WTC11 (cell line): Measurements from ENCODE around the gene GCK. TPM values are rescaled to one million over a fixed set of nuclear protein-coding genes. Genes with fewer than 3 reads are reported as not detected.
A peak's percentile ranks its signal among the peaks of the same experiment; 100 is the strongest.

ENCODE experiments used
- ATAC-seq: fragments of 200-7000 bp; cut with Tn5 transposase; 2 replicates; pipeline ENCODE4 v1.10.0; 2021; ENCODE audit warnings: mild to moderate bottlenecking, moderate library complexity
- CTCF ChIA-PET: fragments of 300-600 bp; sonication (Branson Sonifier 250); formaldehyde crosslinking; loops from one replicate; lab custom pipeline; 2021; ENCODE audit warnings: antibody characterized with exemption; lab: Charles Lee
- POLR2A ChIA-PET: fragments of 350-600 bp; sonication (Branson Sonifier 250); formaldehyde crosslinking; loops from one replicate; lab custom pipeline; 2021; ENCODE audit warnings: antibody characterized with exemption; lab: Charles Lee
- DNase-seq: peaks from one replicate; pipeline ENCODE4 v3.0.0; 2021; ENCODE audit warnings: low spot score
- H3K27ac Mint-ChIP-seq: 2 replicates; pipeline ENCODE4 v1.8.0; 2021; ENCODE audit warnings: mixed read lengths
- H3K27me3 Mint-ChIP-seq: 2 replicates; pipeline ENCODE4 v1.8.0; 2021; ENCODE audit warnings: low read depth, mild to moderate bottlenecking, moderate library complexity, mixed read lengths
- H3K36me3 Mint-ChIP-seq: 2 replicates; pipeline ENCODE4 v1.8.0; 2021; ENCODE audit warnings: mixed read lengths
- H3K4me1 Mint-ChIP-seq: 2 replicates; pipeline ENCODE4 v1.8.0; 2022; ENCODE audit warnings: mixed read lengths
- H3K4me3 Mint-ChIP-seq: 2 replicates; pipeline ENCODE4 v1.8.0; 2021; ENCODE audit warnings: mild to moderate bottlenecking, moderate library complexity, mixed read lengths
- H3K9me3 Mint-ChIP-seq: 2 replicates; pipeline ENCODE4 v1.8.0; 2021; ENCODE audit warnings: mixed read lengths
- ATF6 ChIP-seq: sonication (generic); formaldehyde crosslinking; IDR thresholded peaks from 2 replicates; pipeline ENCODE4 v1.8.1; 2023; ENCODE audit warnings: mild to moderate bottlenecking, missing genetic modification reagents
- CBFB ChIP-seq: sonication (generic); formaldehyde crosslinking; IDR thresholded peaks from 2 replicates; pipeline ENCODE4 v1.8.1; 2022; ENCODE audit warnings: mild to moderate bottlenecking, low read depth, missing genetic modification reagents
- E2F1 ChIP-seq: sonication (generic); formaldehyde crosslinking; IDR thresholded peaks from 2 replicates; pipeline ENCODE4 v1.8.0; 2022; ENCODE audit warnings: mild to moderate bottlenecking, missing genetic modification reagents
- E2F5 ChIP-seq: sonication (generic); formaldehyde crosslinking; IDR thresholded peaks from 2 replicates; pipeline ENCODE4 v1.8.1; 2022; ENCODE audit warnings: mild to moderate bottlenecking, moderate library complexity, missing genetic modification reagents
- ELF4 ChIP-seq: sonication (generic); formaldehyde crosslinking; IDR thresholded peaks from 2 replicates; pipeline ENCODE4 v1.8.1; 2022; ENCODE audit warnings: low read depth, mild to moderate bottlenecking, moderate library complexity, missing genetic modification reagents
- ETV6 ChIP-seq: sonication (generic); formaldehyde crosslinking; IDR thresholded peaks from 2 replicates; pipeline ENCODE4 v1.8.1; 2022; ENCODE audit warnings: mild to moderate bottlenecking, missing genetic modification reagents
- FOXK1 ChIP-seq: sonication (generic); formaldehyde crosslinking; IDR thresholded peaks from 2 replicates; pipeline ENCODE4 v1.8.0; 2022; ENCODE audit warnings: mild to moderate bottlenecking, moderate library complexity, missing genetic modification reagents
- FOXP1 ChIP-seq: sonication (generic); formaldehyde crosslinking; IDR thresholded peaks from 2 replicates; pipeline ENCODE4 v1.8.0; 2022; ENCODE audit warnings: missing genetic modification reagents, mild to moderate bottlenecking, moderate library complexity, borderline replicate concordance
- MLX ChIP-seq: sonication (generic); formaldehyde crosslinking; IDR thresholded peaks from 2 replicates; pipeline ENCODE4 v1.8.1; 2023; ENCODE audit warnings: mild to moderate bottlenecking, missing genetic modification reagents, moderate library complexity
- MXD4 ChIP-seq: fragments of 250-450 bp; sonication (Bioruptor Pico); IDR thresholded peaks from 2 replicates; pipeline ENCODE4 v1.8.0; 2021; ENCODE audit warnings: mild to moderate bottlenecking, moderate library complexity, borderline replicate concordance
- MYBL2 ChIP-seq: sonication (generic); formaldehyde crosslinking; IDR thresholded peaks from 2 replicates; pipeline ENCODE4 v1.8.1; 2023; ENCODE audit warnings: mild to moderate bottlenecking, moderate library complexity, missing genetic modification reagents
- NFE2L1 ChIP-seq: sonication (generic); formaldehyde crosslinking; IDR thresholded peaks from 2 replicates; pipeline ENCODE4 v1.8.1; 2023; ENCODE audit warnings: missing genetic modification reagents
- NR3C1 ChIP-seq: sonication (generic); formaldehyde crosslinking; conservative IDR thresholded peaks from 2 replicates; pipeline ENCODE4 v1.8.1; 2023; ENCODE audit warnings: low read depth, mild to moderate bottlenecking, missing genetic modification reagents
- PRRX2 ChIP-seq: fragments of 250-450 bp; sonication (Bioruptor Pico); IDR thresholded peaks from 2 replicates; pipeline ENCODE4 v1.8.0; 2021; ENCODE audit warnings: mild to moderate bottlenecking
- RORB ChIP-seq: fragments of 250-450 bp; sonication (Bioruptor Pico); IDR thresholded peaks from 2 replicates; pipeline ENCODE4 v1.9.0; 2021; ENCODE audit warnings: mild to moderate bottlenecking
- SP1 ChIP-seq: sonication (generic); formaldehyde crosslinking; conservative IDR thresholded peaks from 2 replicates; pipeline ENCODE4 v1.8.1; 2022; ENCODE audit warnings: missing genetic modification reagents
- TP53 ChIP-seq: sonication (generic); formaldehyde crosslinking; IDR thresholded peaks from 2 replicates; pipeline ENCODE4 v1.8.1; 2023; ENCODE audit warnings: mild to moderate bottlenecking, missing genetic modification reagents
- ZNF138 ChIP-seq: sonication (generic); formaldehyde crosslinking; conservative IDR thresholded peaks from 2 replicates; pipeline ENCODE4 v1.8.1; 2022; ENCODE audit warnings: mild to moderate bottlenecking, moderate library complexity, missing genetic modification reagents
- ZNF232 ChIP-seq: sonication (generic); formaldehyde crosslinking; IDR thresholded peaks from 2 replicates; pipeline ENCODE4 v1.8.0; 2022; ENCODE audit warnings: mild to moderate bottlenecking, missing genetic modification reagents
- ZNF263 ChIP-seq: sonication (generic); formaldehyde crosslinking; IDR thresholded peaks from 2 replicates; pipeline ENCODE4 v1.8.1; 2022; ENCODE audit warnings: low read depth, mild to moderate bottlenecking, moderate library complexity, missing genetic modification reagents
- ZNF416 ChIP-seq: fragments of 250-450 bp; sonication (Bioruptor Pico); IDR thresholded peaks from 2 replicates; pipeline ENCODE4 v1.9.0; 2021; ENCODE audit warnings: mild to moderate bottlenecking, inconsistent platforms
- total RNA-seq: library from RNA; stranded (reverse); gene quantifications from 3 replicates; pipeline ENCODE4 v1.2.3, GENCODE V29; 2021

The GCK gene
- total RNA-seq, 1 experiment from 2014 or later, result 3.3 TPM

GRCh38 chr7:44144968-44145478, 44.2 kb downstream of the GCK start:
- peaks cover 21% of the 10 kb centered on the region for H3K4me1 Mint-ChIP-seq
- CTCF ChIA-PET, result interaction anchor here (1.1 to 1.3 kb wide), 3 partner anchors 9 to 52 kb away, joined by 3 to 4 read pairs (median 3); no protein-coding TSS in a partner anchor
- POLR2A ChIA-PET, result no interaction called here
- H3K27me3 Mint-ChIP-seq, result peaks cover 41% of the 10 kb centered on the region
- peak overlapping the region; percentile 77 for H3K4me3 Mint-ChIP-seq
- ATAC-seq (no peak), DNase-seq (no peak)
- TF ChIP-seq ELF4 (CRISPR knock-in tag) (no peak), ZNF263 (CRISPR knock-in tag) (peak; percentile 84; the same call in 1 of the 2 replicates)
- no peaks in the 10 kb centered on the region for H3K9me3 Mint-ChIP-seq
- no peaks in the 10 kb centered on the region for H3K36me3 Mint-ChIP-seq
- no peak overlapping the region for H3K27ac Mint-ChIP-seq

- no peaks in the 10 kb centered on the region for H3K9me3 Mint-ChIP-seq
- POLR2A ChIA-PET, result no interaction called here
- peak; percentile 10 for DNase-seq
- H3K4me1 Mint-ChIP-seq, result peaks cover 21% of the 10 kb centered on the region
- H3K27me3 Mint-ChIP-seq, result peaks cover 41% of the 10 kb centered on the region
- no peak overlapping the region; the same call in 1 of the 2 replicates for H3K4me3 Mint-ChIP-seq
- H3K36me3 Mint-ChIP-seq, result no peaks in the 10 kb centered on the region
- no peak for TF ChIP-seq ATF6 (CRISPR knock-in tag)
- TF ChIP-seq FOXP1 (CRISPR knock-in tag), result no peak
- no peak for TF ChIP-seq ZNF232 (CRISPR knock-in tag)
- no peak for TF ChIP-seq MXD4 (CRISPR knock-in tag)
- no peak for TF ChIP-seq ZNF416 (CRISPR knock-in tag)
- TF ChIP-seq NFE2L1 (CRISPR knock-in tag), result no peak
- TF ChIP-seq NR3C1 (CRISPR knock-in tag), result no peak
- TF ChIP-seq CBFB (CRISPR knock-in tag), result no peak
- TF ChIP-seq PRRX2 (CRISPR knock-in tag), result no peak
- no peak for TF ChIP-seq MYBL2 (CRISPR knock-in tag)
- no peak for TF ChIP-seq ZNF138 (CRISPR knock-in tag)
- TF ChIP-seq FOXK1, result no peak
- no peak for TF ChIP-seq ETV6 (CRISPR knock-in tag)
- TF ChIP-seq ELF4 (CRISPR knock-in tag), result no peak
- TF ChIP-seq E2F5 (CRISPR knock-in tag), result no peak
- TF ChIP-seq TP53 (CRISPR knock-in tag), result no peak
- TF ChIP-seq MLX, result no peak
- no peak for TF ChIP-seq SP1 (CRISPR knock-in tag)
- no peak for TF ChIP-seq RORB
- no peak for TF ChIP-seq E2F1 (CRISPR knock-in tag)
- CTCF ChIA-PET, result interaction anchor here (1.1 to 1.3 kb wide), 3 partner anchors 9 to 52 kb away, joined by 3 to 4 read pairs (median 3); no protein-coding TSS in a partner anchor
- no peak for ATAC-seq
- H3K27ac Mint-ChIP-seq, result no peak overlapping the region
Measured at GRCh38 chr7:44144426-44144967, 44.7 kb downstream of the GCK start.
